ENCODE data around the gene ASAP3.

DNA sequence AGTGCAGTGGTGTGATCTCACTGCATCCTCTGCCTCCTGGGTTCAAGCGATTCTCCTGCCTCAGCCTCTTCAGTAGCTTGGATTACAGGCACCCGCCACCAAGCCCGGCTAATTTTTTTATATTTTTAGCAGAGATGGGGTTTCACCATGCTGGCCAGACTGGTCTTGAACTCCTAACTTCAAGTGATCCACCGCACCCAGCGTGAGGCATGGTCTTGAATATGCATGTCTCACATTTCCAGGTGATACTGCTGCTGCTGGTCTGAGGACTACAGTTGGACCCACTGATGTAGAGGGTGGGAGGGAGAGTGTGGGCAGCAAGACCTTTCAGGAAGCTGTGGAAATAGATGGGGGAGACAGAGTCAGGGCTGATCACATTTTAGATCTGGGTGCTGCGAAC is 21.9 kb upstream of the ASAP3 start:
- TF ChIP-seq, protein P1, sequence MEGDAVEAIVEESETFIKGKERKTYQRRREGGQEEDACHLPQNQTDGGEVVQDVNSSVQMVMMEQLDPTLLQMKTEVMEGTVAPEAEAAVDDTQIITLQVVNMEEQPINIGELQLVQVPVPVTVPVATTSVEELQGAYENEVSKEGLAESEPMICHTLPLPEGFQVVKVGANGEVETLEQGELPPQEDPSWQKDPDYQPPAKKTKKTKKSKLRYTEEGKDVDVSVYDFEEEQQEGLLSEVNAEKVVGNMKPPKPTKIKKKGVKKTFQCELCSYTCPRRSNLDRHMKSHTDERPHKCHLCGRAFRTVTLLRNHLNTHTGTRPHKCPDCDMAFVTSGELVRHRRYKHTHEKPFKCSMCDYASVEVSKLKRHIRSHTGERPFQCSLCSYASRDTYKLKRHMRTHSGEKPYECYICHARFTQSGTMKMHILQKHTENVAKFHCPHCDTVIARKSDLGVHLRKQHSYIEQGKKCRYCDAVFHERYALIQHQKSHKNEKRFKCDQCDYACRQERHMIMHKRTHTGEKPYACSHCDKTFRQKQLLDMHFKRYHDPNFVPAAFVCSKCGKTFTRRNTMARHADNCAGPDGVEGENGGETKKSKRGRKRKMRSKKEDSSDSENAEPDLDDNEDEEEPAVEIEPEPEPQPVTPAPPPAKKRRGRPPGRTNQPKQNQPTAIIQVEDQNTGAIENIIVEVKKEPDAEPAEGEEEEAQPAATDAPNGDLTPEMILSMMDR (conservative IDR thresholded peaks at IDR 0.05; ENCODE audit: low read depth, low read length), result no peak
- TF ChIP-seq ELK1 (IDR thresholded peaks at IDR 0.05; ENCODE audit: borderline replicate concordance, low read depth, low read length) (no peak), POLR2A (IDR thresholded peaks at IDR 0.05; ENCODE audit: low read depth, low read length) (no peak), RCOR1 (IDR thresholded peaks at IDR 0.05; ENCODE audit: insufficient replicate concordance, low read length) (no peak), RAD21 (IDR thresholded peaks at IDR 0.05; ENCODE audit: low read length) (no peak), USF2 (IDR thresholded peaks at IDR 0.05; ENCODE audit: low read depth, low read length) (no peak), FOS (IDR thresholded peaks at IDR 0.05; ENCODE audit: low read depth, low read length) (no peak), MAFK (IDR thresholded peaks at IDR 0.05; ENCODE audit: low read depth, low read length) (no peak), SMC3 (IDR thresholded peaks at IDR 0.05; ENCODE audit: low read depth, low read length) (no peak), MAZ (IDR thresholded peaks at IDR 0.05; ENCODE audit: borderline replicate concordance, low read depth, low read length) (no peak)
